GM21423 (cell line): Measurements from ENCODE around the gene TREM2.

ENCODE experiments used
- ATAC-seq: cut with Tn5 transposase; IDR thresholded peaks from one replicate; pipeline ENCODE4 v1.9.1; 2021; ENCODE audit warnings: mild to moderate bottlenecking, moderate library complexity; ENCODE audit not compliant: unreplicated experiment

The TREM2 gene

GRCh38 chr6:41184761-41185160, 21.8 kb upstream of the TREM2 start:
- ATAC-seq, result no peak

- ATAC-seq, result no peak
These were observed 19.4 kb upstream of the TREM2 start for GRCh38 chr6:41182069-41183034.

DNA sequence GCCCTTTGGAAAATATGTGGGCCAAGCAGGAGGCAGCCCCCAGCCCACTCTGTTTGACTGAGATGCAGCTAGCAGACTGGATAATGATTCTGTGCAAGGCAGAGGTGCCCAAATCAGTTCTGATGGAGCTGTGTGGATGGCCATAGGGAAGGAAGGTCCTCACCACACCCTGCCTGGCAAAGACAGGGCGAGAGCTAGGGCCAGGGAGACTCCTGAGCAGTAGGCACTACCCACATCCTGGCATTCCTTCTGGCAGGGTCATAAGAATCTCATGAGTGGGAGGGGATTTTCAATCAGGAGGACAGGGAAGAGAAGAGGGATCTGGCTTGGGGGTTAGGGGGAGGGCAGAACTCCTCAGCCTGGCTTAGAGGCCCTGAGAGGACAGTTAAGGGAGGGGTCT, 18.6 kb upstream of the TREM2 start:
- ATAC-seq, result no peak

- no peak for ATAC-seq
These were observed 16.2 kb upstream of the TREM2 start for GRCh38 chr6:41179163-41179562.

GRCh38 chr6:41177695-41178094, 14.8 kb upstream of the TREM2 start:
- ATAC-seq, result no peak

DNA sequence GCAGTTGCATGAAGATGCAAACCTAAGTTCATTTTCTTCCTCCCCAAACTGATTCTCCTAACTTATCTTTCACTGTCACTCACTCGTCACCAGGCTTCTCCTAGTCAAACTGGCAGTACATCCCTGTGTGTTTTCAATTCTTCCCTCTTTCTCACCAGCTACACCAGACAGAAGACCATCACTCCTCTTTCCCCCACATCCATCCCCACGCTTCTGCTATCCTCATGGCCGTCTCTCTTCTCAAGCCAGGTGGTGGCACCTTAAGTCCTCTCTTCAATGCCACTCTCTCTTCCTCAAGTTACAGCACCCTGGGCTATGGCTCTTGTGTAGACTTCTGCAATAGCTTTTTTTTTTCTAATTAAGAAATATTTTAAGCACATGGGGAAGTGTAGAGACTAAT, 14.4 kb upstream of the TREM2 start:
- ATAC-seq, result no peak

GRCh38 chr6:41176189-41176588, 13.3 kb upstream of the TREM2 start:
- no peak for ATAC-seq

- no peak for ATAC-seq
These were observed 12.2 kb upstream of the TREM2 start for GRCh38 chr6:41175084-41175483.

DNA sequence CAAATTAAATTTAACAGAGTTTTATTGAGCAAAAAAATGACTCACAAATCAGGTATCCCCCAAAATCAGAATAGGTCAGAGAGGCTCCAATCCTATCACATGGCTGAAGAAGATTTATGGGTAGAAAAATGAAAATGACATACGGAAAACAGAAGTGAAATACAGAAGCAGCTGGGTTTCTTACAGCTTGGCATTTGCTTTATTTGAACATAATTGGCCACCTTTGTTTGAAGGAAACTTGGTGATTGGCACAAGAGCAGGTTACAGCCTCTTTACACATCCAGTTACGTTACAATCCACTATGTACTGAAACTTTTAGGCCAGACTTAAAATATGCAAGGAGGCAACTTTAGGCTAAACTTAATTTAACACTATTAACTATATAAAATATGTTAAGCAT, 11.7 kb upstream of the TREM2 start:
- ATAC-seq, result no peak

- ATAC-seq, result no peak
These were observed 9.0 kb upstream of the TREM2 start for GRCh38 chr6:41171908-41172307.

DNA sequence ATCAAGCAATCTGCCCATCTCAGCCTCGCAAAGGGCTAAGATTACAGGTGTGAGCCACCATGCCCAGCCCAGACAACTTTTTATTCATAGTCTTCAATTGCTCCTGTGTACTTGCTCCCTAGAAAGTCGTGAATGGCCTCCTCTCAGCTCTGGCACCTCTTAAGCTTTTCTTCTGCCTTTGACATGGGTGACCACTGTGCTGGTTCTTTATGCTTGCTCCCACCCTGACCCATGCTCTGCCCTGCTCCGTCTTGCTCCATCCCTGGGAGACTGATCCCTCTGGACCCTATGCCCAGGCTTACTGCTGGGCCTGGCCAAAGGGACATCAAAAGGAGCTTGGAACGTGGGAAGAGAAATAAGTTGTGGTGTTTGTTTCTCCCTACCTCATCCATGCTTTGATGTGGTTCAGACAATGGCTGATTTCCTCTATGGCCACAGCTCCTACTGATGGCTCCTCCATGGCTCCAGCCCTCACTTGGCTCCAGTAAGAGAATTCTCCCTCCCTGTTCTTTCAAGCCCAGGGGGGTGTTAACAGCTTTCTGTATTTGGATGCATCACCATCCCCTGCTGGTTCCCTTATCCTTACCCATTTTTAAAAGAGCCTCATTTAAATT, 7.7 kb upstream of the TREM2 start:
- ATAC-seq, result no peak

- ATAC-seq, result no peak
These were observed 4.5 kb upstream of the TREM2 start for GRCh38 chr6:41167173-41167963.

DNA sequence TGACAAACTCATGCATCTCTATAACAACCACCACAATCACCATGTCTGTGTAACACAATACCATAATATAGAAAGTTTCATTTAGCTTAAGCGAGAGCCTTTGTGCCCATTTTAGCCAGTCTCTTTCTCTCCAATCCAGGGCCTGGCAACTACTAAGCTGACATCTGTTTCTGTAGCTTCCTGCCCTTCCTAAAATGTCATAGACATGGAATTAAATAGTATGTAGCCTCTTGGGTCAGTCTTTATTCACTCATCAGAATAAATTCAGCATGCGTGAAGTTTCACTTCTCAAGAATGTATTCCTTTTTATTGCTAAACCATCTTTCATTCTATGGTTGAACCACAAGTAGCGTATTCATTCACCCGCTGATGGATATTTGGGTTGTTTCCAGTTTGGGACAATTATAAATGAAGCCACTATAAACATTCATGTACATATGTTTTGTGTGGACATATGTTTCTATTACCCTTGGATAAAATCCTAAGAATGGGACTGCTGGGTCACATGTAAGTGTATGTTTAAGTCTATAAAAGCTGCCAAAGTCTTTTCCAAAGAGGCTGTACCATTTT, 1.7 kb upstream of the TREM2 start:
- ATAC-seq, result no peak

DNA sequence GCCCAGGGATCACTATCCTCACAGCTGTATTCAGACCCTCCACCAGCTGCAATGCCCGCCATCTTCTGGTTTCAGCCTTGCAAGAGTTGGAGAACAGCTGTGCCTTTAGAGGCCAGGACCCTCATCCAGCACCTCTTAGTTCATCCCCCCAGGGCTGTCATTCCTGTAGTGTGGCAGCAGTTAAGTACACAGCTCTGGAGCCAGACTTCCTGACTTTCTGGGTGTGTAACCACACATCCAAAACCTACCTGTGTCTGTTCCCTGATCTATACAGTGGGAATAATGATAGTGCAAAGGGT, 452 bp upstream of the TREM2 start:
- ATAC-seq, result no peak

DNA sequence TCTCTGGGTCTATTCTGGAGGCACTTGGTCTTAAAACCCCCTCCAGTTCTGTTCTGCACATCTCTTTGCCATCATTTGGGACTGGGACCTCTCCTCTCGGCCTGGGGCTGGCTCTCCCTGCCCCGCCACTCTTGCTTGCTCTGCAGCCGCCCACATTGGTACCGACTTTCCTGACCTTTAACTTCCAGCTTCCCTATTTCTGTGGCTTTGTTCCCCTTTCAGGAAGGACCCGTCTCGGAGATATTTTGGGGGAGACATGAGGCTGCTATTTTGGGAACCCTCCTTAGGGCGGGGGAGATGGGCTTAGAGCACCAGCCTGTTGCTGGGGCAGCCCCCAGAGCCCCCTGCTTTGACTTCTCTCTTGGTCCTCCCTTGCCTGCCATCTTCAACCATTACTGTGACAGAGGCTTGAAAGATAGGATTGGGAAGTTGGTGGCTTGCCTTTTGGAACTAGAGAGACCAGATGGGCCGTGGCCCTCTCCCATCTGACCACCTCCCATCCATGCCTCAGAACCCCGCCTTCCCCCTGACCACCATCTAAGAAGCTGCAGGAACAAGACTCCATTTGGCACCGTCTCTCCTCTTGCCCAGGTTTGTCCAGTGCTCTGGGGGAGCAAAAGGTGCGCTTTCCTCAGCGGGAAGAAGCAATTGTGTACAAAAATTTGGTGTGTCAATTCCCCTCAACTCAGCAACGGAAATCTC, 914 bp downstream of the TREM2 start:
- no peak for ATAC-seq

- ATAC-seq, result no peak
These were observed 1.5 kb downstream of the TREM2 start for GRCh38 chr6:41161380-41161779.

DNA sequence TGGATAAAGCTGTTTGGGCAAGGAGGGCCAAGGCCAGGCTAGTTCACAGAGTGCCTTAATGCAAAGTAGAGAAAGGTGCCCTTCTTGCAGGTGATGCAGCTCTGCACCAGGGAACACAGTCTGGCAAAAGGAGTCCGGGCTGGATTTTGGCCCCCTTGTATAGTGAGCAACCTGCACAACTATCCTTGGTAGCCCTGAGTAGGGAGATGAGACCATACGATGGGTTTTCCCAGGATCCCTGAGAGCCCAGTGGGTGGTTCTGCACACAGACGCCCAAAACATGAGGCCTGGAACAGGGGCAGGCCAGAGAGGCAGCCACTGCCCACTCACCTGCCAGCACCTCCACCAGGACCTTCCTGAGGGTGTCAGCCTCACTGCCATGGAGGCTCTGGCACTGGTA, 2.0 kb downstream of the TREM2 start:
- ATAC-seq, result no peak

DNA sequence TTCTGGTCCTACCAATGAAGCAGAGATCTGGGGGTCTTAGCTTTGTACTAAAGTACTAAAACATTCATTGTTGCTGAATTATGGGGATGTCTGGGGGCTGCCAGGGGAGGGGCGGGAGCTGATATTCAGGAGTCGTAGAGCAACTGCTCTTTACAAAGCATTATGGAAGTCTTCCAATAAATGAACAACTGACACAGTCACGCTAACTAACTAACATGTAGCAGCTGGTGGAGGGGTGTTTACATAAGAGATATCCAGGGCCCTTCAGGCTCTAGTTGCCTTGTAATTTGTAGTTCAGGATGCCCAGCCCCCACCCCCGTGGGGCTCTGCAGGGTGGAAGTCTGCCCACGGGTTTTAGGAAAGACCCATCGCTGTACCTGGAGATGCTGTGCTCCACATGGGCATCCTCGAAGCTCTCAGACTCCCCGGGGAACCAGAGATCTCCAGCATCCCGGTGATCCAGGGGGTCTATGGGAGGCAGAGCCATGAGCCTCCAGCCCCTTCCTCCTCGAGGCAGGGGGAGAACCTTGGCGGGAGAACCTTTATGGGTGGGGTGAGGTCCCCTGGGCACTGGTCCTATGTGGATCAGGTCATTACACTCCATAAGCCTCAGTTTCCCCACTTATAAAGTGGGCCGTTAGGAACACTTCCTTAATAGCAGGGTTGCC, 3.4 kb downstream of the TREM2 start:
- ATAC-seq, result no peak

- no peak for ATAC-seq
These were observed 5.6 kb downstream of the TREM2 start for GRCh38 chr6:41157323-41157722.

DNA sequence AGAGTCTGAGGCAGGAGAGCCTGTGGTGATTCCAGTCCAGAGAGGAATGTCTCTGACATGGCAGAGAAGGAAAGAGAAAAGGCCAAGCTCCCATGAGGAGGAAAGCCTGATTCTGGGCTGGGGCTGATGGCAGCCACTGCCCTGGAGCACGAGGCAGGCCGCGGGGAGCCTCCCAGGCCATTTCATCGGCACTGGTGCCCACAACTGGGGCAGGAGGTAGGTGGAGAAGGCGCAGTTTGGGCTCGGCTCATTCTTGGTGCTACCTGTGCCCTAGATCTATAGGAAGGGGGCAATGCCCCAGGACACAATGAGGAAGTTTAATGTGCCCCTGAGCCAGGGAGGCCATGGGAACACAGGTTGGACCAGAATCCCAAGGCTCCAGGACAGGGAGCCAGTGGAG, 6.1 kb downstream of the TREM2 start:
- ATAC-seq, result no peak
